Measurements from ENCODE around the gene SSTR5.

The SSTR5 gene

GRCh38 chr16:1054660-1055556 is 17.6 kb upstream of the SSTR5 start:
- no peak for DNase-seq (ENCODE audit: low read depth in 1 of 2, low spot score in 1 of 2)

DNA sequence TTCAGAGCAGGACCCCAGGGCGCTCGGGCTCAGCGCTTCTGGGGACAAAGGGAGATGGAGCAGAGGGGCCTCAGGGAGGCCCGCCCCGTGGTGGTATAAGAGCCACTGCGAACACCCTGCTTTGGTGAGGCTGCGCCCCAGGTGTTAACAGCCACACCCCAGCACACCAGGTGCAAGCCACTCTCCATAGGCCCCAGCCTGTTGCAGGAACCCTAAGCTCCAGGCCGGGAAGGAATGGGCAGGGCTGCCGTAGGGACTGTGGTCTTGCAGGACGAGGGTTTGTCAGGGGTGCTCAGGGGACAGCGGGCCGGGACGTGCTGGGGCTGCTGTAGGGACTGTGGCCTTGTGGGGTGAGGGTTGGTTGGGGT is 17.0 kb upstream of the SSTR5 start:
- DNase-seq (ENCODE audit: low read depth in 1 of 2, low spot score in 1 of 2): no peak

GRCh38 chr16:1056196-1056595 is 16.4 kb upstream of the SSTR5 start:
- no peak for DNase-seq (ENCODE audit: low read depth in 1 of 2, low spot score in 1 of 2)

- peak; percentile 49 to 57 for DNase-seq (ENCODE audit: low read depth in 1 of 2, low spot score in 1 of 2)
Observed at GRCh38 chr16:1057252-1057932, 15.2 kb upstream of the SSTR5 start.

DNA sequence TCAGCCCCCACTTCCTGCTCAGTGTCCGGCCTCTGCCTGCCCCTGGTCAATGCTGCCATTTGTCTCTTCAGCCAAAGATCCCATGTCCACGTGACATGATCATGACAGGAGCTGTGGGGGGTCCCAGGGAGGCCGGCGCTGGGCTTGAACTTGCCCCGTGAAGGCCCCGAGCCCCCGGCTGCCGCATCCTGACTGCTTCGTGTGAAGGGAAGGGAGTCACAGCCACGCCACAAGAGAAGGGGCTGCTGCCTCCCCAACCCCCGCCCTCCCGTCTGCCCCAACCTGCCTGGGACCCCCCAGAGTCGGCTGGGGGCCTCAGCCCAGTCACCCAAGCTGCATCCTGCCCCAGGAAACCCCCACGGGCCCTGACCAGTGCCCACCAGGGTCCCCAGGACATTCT is 14.3 kb upstream of the SSTR5 start:
- no peak for DNase-seq (ENCODE audit: low read depth in 1 of 2, low spot score in 1 of 2)

- no peak for DNase-seq (ENCODE audit: low read depth in 1 of 2, low spot score in 1 of 2)
Observed at GRCh38 chr16:1059310-1059709, 13.2 kb upstream of the SSTR5 start.

- DNase-seq (ENCODE audit: low read depth in 1 of 2, low spot score in 1 of 2): no peak
Observed at GRCh38 chr16:1060416-1061340, 11.9 kb upstream of the SSTR5 start.

- no peak for DNase-seq (ENCODE audit: low read depth in 1 of 2, low spot score in 1 of 2)
Observed at GRCh38 chr16:1061769-1062505, 10.6 kb upstream of the SSTR5 start.

DNA sequence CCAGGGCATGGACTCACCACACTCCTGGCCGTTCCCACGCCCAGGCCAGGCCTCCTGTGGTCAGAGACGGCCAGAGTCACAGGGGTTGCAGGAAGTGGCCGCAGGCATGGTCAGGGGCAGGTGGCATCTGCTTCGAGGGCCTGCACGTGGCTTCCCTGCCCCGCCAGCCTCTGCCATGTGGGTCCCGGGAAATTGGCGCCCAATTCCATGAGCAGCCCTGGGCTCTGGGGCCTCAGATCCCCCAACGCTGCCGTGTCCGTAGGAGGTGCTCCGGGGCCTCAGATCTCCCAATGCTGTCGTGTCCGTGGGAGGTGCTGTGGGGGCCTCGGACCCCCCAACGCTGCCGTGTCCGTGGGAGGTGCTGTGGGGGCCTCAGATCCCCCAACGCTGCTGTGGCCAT is 9.7 kb upstream of the SSTR5 start:
- DNase-seq (ENCODE audit: low read depth in 1 of 2, low spot score in 1 of 2): no peak

GRCh38 chr16:1063728-1064127 is 8.8 kb upstream of the SSTR5 start:
- no peak for DNase-seq (ENCODE audit: low read depth in 1 of 2, low spot score in 1 of 2)

- no peak for DNase-seq (ENCODE audit: low read depth in 1 of 2, low spot score in 1 of 2)
Observed at GRCh38 chr16:1065469-1066128, 6.9 kb upstream of the SSTR5 start.

DNA sequence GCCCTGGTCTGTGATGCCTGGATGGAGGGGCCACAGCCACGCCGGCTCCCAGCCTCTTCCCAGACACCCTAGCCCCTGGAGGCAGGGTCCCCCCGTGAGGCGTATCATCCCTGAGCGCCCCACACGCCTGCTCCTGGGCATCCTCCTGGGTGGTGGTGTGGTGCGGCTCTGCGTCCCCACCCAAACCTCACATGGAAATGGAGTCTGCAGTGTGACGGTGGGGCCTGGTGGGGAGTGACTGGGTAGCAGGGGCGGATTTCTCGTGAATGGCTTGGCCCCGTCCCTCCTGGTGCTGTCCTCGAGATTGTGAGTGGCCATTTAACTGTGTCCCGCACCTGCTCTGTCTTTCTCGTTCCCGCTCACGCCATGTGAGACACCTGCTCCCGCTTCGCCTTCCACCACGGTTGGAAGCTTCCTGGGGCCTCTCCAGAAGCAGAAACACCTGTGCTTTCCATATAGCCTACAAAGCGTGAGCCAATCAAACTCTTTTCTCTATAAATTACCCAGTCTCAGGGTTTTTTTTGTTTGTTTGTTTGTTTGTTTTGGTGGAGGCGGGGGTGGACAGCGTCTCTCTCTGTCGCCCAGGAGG is 5.9 kb upstream of the SSTR5 start:
- DNase-seq (ENCODE audit: low read depth in 1 of 2, low spot score in 1 of 2): no peak

DNA sequence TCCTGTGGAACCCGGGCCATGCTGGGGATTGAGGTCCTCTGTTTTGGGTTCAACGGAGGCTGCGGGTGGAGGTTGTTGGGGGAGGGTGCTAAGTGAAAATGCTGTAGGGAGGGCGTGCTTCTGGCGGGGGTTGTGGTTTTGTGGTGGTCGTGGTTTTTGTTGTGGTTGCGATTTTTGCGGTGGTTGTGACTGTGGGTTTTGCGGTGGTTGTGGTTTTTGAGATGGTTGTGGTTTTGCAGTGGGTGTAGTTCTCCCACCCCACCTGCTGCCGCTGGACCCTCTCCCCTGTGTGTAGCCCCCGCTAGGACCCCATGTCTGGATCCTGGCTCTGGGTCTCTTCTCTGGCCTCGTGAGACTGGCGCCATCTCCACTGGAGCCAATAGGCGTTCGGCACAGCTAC is 4.9 kb upstream of the SSTR5 start:
- no peak for DNase-seq (ENCODE audit: low read depth in 1 of 2, low spot score in 1 of 2)

GRCh38 chr16:1068451-1068850 is 4.1 kb upstream of the SSTR5 start:
- no peak for DNase-seq (ENCODE audit: low read depth in 1 of 2, low spot score in 1 of 2)

DNA sequence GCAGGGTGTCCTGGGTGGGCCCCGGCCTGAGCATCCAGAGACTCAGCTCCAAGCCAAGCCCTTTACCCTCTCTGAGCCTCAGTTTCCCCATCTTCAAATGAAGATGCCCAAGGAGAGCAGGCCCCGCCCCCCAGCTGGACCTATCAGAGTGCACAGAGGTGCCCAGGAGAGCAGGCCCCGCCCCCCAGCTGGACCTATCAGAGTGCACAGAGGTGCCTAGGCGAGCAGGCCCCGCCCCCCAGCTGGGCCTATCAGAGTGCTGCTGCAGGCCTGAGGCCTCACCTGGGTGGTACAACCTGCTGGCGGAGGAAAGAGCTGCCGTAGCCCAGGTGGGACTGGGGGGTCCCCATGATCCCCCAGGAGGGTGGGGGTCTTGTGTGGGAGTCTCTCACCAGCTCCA is 3.4 kb upstream of the SSTR5 start:
- no peak for DNase-seq (ENCODE audit: low read depth in 1 of 2, low spot score in 1 of 2)

DNA sequence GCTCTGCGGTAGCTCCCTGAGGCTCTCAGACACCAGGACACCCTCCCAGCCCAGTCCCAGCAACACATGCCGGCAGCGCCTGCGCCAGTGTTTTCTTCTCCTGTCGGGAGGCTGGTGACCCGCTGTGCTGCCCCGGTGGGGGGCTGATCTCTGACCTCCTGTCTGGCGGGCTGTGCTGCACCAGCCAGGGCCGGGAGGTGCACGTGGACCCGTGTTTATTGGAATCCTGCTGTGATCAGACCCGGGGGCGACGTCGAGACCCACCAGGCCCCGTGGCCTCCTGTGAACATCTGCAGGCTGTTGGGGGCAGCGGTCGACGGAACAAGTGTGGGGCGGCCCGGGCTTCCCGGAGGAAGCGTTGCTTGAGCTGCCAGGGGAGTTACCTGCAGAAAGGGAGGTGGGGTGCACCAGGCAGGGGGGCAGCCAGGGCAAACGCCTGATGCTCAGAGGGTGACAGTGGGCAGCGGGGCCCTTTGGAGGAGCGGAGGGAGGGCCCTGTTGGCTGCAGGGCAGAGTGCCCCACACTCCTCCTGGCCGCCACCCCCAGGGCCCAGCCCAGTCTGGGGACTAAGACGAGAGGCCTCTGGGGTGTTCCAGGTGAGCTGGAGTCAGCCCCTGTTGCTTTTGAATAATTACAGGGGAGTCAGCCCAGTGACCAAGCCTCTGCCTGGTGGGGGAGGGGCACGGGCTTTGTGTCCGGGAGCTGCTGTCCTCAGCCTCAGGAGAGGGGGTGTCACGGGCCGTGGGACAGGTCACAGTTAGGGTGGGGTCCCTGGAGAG is 2.3 kb upstream of the SSTR5 start:
- no peak for DNase-seq (ENCODE audit: low read depth in 1 of 2, low spot score in 1 of 2)

GRCh38 chr16:1070864-1071408 is 1.6 kb upstream of the SSTR5 start:
- no peak for DNase-seq (ENCODE audit: low read depth in 1 of 2, low spot score in 1 of 2)

- no peak for DNase-seq (ENCODE audit: low read depth in 1 of 2, low spot score in 1 of 2)
Observed at GRCh38 chr16:1071561-1072225, 854 bp upstream of the SSTR5 start.

- DNase-seq (ENCODE audit: low read depth in 1 of 2, low spot score in 1 of 2): no peak
Observed at GRCh38 chr16:1073262-1073558, 663 bp downstream of the SSTR5 start.
